Esophagus muscularis mucosa (tissue), 4 donors: ENCODE measurements around the gene CYTH1. TPM values are rescaled to one million over a fixed set of nuclear protein-coding genes. Genes with fewer than 3 reads are reported as not detected.

Experiments used
- DNase-seq: peaks from one replicate; pipeline ENCODE4 v3.0.0-alpha.2; 2017; ENCODE audit errors: extremely low spot score
- H3K27ac ChIP-seq, 4 donors: fragments of 200-600 bp; sonication (generic); replicated peaks in 1 of 4; 1 replicate in 3 of 4; 2 replicates in 1 of 4; pipeline ENCODE4 v1.5.1; 2016 to 2019; ENCODE audit warnings: mild to moderate bottlenecking in 1 of 4
- H3K27me3 ChIP-seq, 4 donors: fragments of 200-600 bp; sonication (generic); one replicate each; pipeline versions ENCODE4 v1.5.1 to v1.6.0; 2016 to 2019
- H3K36me3 ChIP-seq, 4 donors: fragments of 200-600 bp; sonication (generic); one replicate each; pipeline ENCODE4 v1.5.1; 2016 to 2019
- H3K4me1 ChIP-seq, 4 donors: fragments of 200-600 bp; sonication (generic); one replicate each; pipeline ENCODE4 v1.5.1; 2016 to 2019
- H3K4me3 ChIP-seq, 4 donors: fragments of 200-600 bp; sonication (generic); 1 replicate in 2 of 4; 2 replicates in 2 of 4; pipeline ENCODE4 v1.5.1; 2016 to 2019; ENCODE audit warnings: mild to moderate bottlenecking in 4 of 4, moderate library complexity in 1 of 4
- H3K9me3 ChIP-seq, 4 donors: fragments of 200-600 bp; sonication (generic); 1 replicate in 3 of 4; 2 replicates in 1 of 4; pipeline ENCODE4 v1.5.1; 2016 to 2019
- CTCF ChIP-seq, 3 experiments: fragments of 200-600 bp in 2 of 3; fragments of 450-650 bp in 1 of 3; sonication (generic) in 2 of 3; IDR thresholded peaks; one replicate each; pipeline ENCODE4 v1.5.1; 2017 to 2019; ENCODE audit warnings: antibody characterized with exemption in 3 of 3, mild to moderate bottlenecking in 2 of 3, moderate library complexity in 1 of 3
- EP300 ChIP-seq: sonication (generic); formaldehyde crosslinking; IDR thresholded peaks from one replicate; pipeline ENCODE4 v1.6.1; 2017; ENCODE audit warnings: antibody characterized with exemption
- POLR2A ChIP-seq: fragments of 450-650 bp; IDR thresholded peaks from one replicate; pipeline ENCODE4 v1.6.1; 2017; ENCODE audit warnings: antibody characterized with exemption, moderate library complexity, mild to moderate bottlenecking, low read depth
- POLR2AphosphoS5 ChIP-seq, 2 donors: sonication (generic); formaldehyde crosslinking; IDR thresholded peaks; one replicate each; pipeline ENCODE4 v1.6.1; 2017; ENCODE audit warnings: antibody characterized with exemption in 2 of 2
- WGBS: methylation state at CpG from one replicate; pipeline ENCODE4 v1.1.5; 2018; 5-methylcytosine and 5-hydroxymethylcytosine counted together
- intact Hi-C: fragments of 100-400 bp; cut with DNase I; formaldehyde crosslinking; loops from one replicate; pipeline ENCODE4 v1.15.1; 2023
- total RNA-seq, 4 donors: library from RNA; depleted of rRNA; stranded (reverse); fragments of >200 nt; gene quantifications; one replicate each; pipeline versions ENCODE4 v1.1.0 to v1.2.1, GENCODE V29; 2016

The CYTH1 gene
- total RNA-seq, 4 donors from 2014 or later, result 25.7 to 39.4 (median 35.7) TPM

GRCh38 chr17:78694805-78695531 lies 87.1 kb downstream of the CYTH1 start:
- H3K4me3 ChIP-seq, result no peak overlapping the region
- peaks cover 24 to 92% (median 71%) of the 10 kb centered on the region in 4 donors for H3K36me3 ChIP-seq
- intact Hi-C loops, result no loop called here
- H3K9me3 ChIP-seq, result no peaks in the 10 kb centered on the region
- no peaks in the 10 kb centered on the region for H3K27me3 ChIP-seq
- no peak overlapping the region for H3K27ac ChIP-seq
- H3K4me1 ChIP-seq, result peaks cover 0 to 8% (median 3%) of the 10 kb centered on the region in 4 donors
- WGBS, result 91% methylated on average over 16 of the region's 16 CpGs
- DNase-seq, result no peak
- TF ChIP-seq POLR2A, result no peak
- TF ChIP-seq CTCF (IDR thresholded peaks at IDR 0.05), result no peak

- Histone ChIP-seq H3K27me3 (no peaks in the 10 kb centered on the region), H3K9me3 (no peaks in the 10 kb centered on the region), H3K4me1 (peaks cover 0 to 8% (median 3%) of the 10 kb centered on the region in 4 donors), H3K27ac (no peak overlapping the region), H3K36me3 (peaks cover 17 to 91% (median 69%) of the 10 kb centered on the region in 4 donors), H3K4me3 (no peak overlapping the region)
- intact Hi-C loops, result no loop called here
- no peak for TF ChIP-seq POLR2AphosphoS5 (IDR thresholded peaks at IDR 0.05)
- no peak for TF ChIP-seq EP300
- TF ChIP-seq CTCF (IDR thresholded peaks at IDR 0.05), result no peak
- DNase-seq, result no peak
- WGBS, result 89% methylated on average over 8 of the region's 8 CpGs
Observed at GRCh38 chr17:78693346-78694083, 88.6 kb downstream of the CYTH1 start.

GRCh38 chr17:78692460-78693010 lies 89.5 kb downstream of the CYTH1 start:
- H3K36me3 ChIP-seq, result peaks cover 18 to 91% (median 70%) of the 10 kb centered on the region in 4 donors
- H3K9me3 ChIP-seq, result no peaks in the 10 kb centered on the region
- intact Hi-C loops, result no loop called here
- TF ChIP-seq CTCF (IDR thresholded peaks at IDR 0.05), result no peak
- TF ChIP-seq POLR2AphosphoS5 (IDR thresholded peaks at IDR 0.05), result no peak
- TF ChIP-seq POLR2A, result no peak
- TF ChIP-seq EP300, result no peak
- H3K27me3 ChIP-seq, result no peaks in the 10 kb centered on the region
- no peak overlapping the region for H3K27ac ChIP-seq
- WGBS, result 93% methylated on average over 15 of the region's 15 CpGs
- no peak for DNase-seq
- H3K4me1 ChIP-seq, result peaks cover 0 to 8% (median 3%) of the 10 kb centered on the region in 4 donors
- H3K4me3 ChIP-seq, result no peak overlapping the region

GRCh38 chr17:78689029-78689428 lies 93.0 kb downstream of the CYTH1 start:
- peaks cover 11 to 83% (median 73%) of the 10 kb centered on the region in 4 donors for H3K36me3 ChIP-seq
- TF ChIP-seq CTCF (IDR thresholded peaks at IDR 0.05) (no peak), EP300 (no peak), POLR2AphosphoS5 (IDR thresholded peaks at IDR 0.05) (no peak)
- no peak overlapping the region for H3K27ac ChIP-seq
- WGBS, result 97% methylated on average over 2 of the region's 2 CpGs
- no peak for DNase-seq
- H3K4me3 ChIP-seq, result no peak overlapping the region
- H3K27me3 ChIP-seq, result no peaks in the 10 kb centered on the region
- intact Hi-C loops, result no loop called here
- H3K9me3 ChIP-seq, result no peaks in the 10 kb centered on the region
- peaks cover 0 to 5% (median 0%) of the 10 kb centered on the region in 4 donors for H3K4me1 ChIP-seq
